SK-N-SH (cell line): ENCODE results near the gene AGK. TPM values are rescaled to one million over a fixed set of nuclear protein-coding genes. Genes with fewer than 3 reads are reported as not detected.

Experiments
- CTCF ChIA-PET: fragments of 300-600, 350-600 bp; formaldehyde crosslinking; extraction: SDS; loops from one replicate; lab custom pipeline; 2021; lab: Yijun Ruan, JAX
- POLR2A ChIA-PET: fragments of 350-600 bp; sonication (Branson Sonifier 250); formaldehyde crosslinking; extraction: SDS; loops from one replicate; lab custom pipeline; 2020; ENCODE audit warnings: antibody characterized with exemption, inconsistent platforms; lab: Yijun Ruan, JAX
- DNase-seq: peaks from one replicate; pipeline ENCODE4 v3.0.0; 2012
- H2AFZ ChIP-seq: fragments of 200-600 bp; sonication (generic); 2 replicates; pipeline ENCODE4 v1.8.1; 2016; ENCODE audit warnings: antibody characterized with exemption, mild to moderate bottlenecking, low read depth
- H3F3A ChIP-seq: fragments of 200-600 bp; sonication (generic); replicated peaks from 2 replicates; pipeline ENCODE3; 2016; ENCODE audit warnings: antibody characterized with exemption, mild to moderate bottlenecking; ENCODE audit not compliant: insufficient read depth
- H3K27ac ChIP-seq, 2 experiments: fragments of 200-500 bp in 1 of 2; fragments of 200-600 bp in 1 of 2; sonication (Bioruptor generic) in 1 of 2; sonication (generic), shearing (Covaris generic) in 1 of 2; 2 replicates each; pipeline versions ENCODE4 v1.5.1 to v1.6.1; 2014 to 2016; ENCODE audit warnings: low read depth in 2 of 2, inconsistent platforms in 1 of 2, low read length in 1 of 2, mild to moderate bottlenecking in 1 of 2, mixed read lengths in 1 of 2
- H3K27me3 ChIP-seq: fragments of 200-600 bp; sonication (generic), shearing (Covaris generic); 2 replicates; pipeline ENCODE4 v1.6.1; 2016; ENCODE audit warnings: mixed run types; ENCODE audit not compliant: insufficient read depth
- H3K36me3 ChIP-seq, 2 experiments: fragments of 200-500 bp in 1 of 2; fragments of 200-600 bp in 1 of 2; sonication (Bioruptor generic) in 1 of 2; sonication (generic) in 1 of 2; replicated peaks in 1 of 2; 2 replicates each; pipeline versions ENCODE3 to v1.5.1; 2014 to 2016; ENCODE audit warnings: low read length in 1 of 2, mild to moderate bottlenecking in 1 of 2; ENCODE audit not compliant: insufficient read depth in 2 of 2, control insufficient read depth in 1 of 2
- H3K4me1 ChIP-seq, 2 experiments: fragments of 200-500 bp in 1 of 2; fragments of 200-600 bp in 1 of 2; sonication (Bioruptor generic) in 1 of 2; sonication (generic), shearing (Covaris generic) in 1 of 2; 2 replicates each; pipeline versions ENCODE4 v1.5.1 to v1.6.1; 2014 to 2016; ENCODE audit warnings: low read depth in 1 of 2, low read length in 1 of 2, mixed run types in 1 of 2; ENCODE audit not compliant: insufficient read depth in 2 of 2, control insufficient read depth in 1 of 2
- H3K4me2 ChIP-seq: fragments of 200-600 bp; sonication (generic), shearing (Covaris generic); 2 replicates; pipeline ENCODE4 v1.6.1; 2017; ENCODE audit warnings: mixed run types
- H3K4me3 ChIP-seq, 2 experiments: fragments of 200-500 bp in 1 of 2; fragments of 200-600 bp in 1 of 2; sonication (Bioruptor generic) in 1 of 2; sonication (generic), shearing (Covaris generic) in 1 of 2; 2 replicates each; pipeline versions ENCODE4 v1.5.1 to v1.8.1; 2014 to 2016; ENCODE audit warnings: low read depth in 2 of 2, inconsistent platforms in 1 of 2, low read length in 1 of 2, mild to moderate bottlenecking in 1 of 2, mixed read lengths in 1 of 2, moderate library complexity in 1 of 2
- H3K79me2 ChIP-seq: fragments of 200-600 bp; sonication (generic); 2 replicates; pipeline ENCODE4 v1.8.1; 2017; ENCODE audit warnings: mild to moderate bottlenecking; ENCODE audit not compliant: insufficient read depth
- H3K9ac ChIP-seq: fragments of 200-600 bp; sonication (generic); 2 replicates; pipeline ENCODE4 v1.6.1; 2017; ENCODE audit warnings: mixed run types
- H3K9me2 ChIP-seq: fragments of 200-600 bp; sonication (generic); 2 replicates; pipeline ENCODE4 v1.6.1; 2017; ENCODE audit warnings: mixed run types
- H3K9me3 ChIP-seq: fragments of 200-600 bp; sonication (generic); 2 replicates; pipeline ENCODE4 v1.6.1; 2017; ENCODE audit warnings: mixed run types, mild to moderate bottlenecking, moderate library complexity
- H4K20me1 ChIP-seq: fragments of 200-600 bp; sonication (generic); 2 replicates; pipeline ENCODE4 v1.6.1; 2017; ENCODE audit warnings: mild to moderate bottlenecking, mixed run types; ENCODE audit not compliant: insufficient read depth
- CHD2 ChIP-seq: fragments of 150-350 bp; IDR thresholded peaks from 2 replicates; pipeline ENCODE4 v1.6.1; 2018; ENCODE audit warnings: low read length; ENCODE audit not compliant: partially characterized antibody
- ELF1 ChIP-seq: IDR thresholded peaks from 2 replicates; pipeline ENCODE4 v1.4.0; 2012
- EZH2phosphoT487 ChIP-seq: fragments of 200-600 bp; sonication (generic); IDR thresholded peaks from 2 replicates; pipeline ENCODE4 v1.6.1; 2017; ENCODE audit warnings: low read depth, mixed run types, mild to moderate bottlenecking, antibody characterized with exemption, moderate library complexity, borderline replicate concordance
- FOXJ3 ChIP-seq: sonication (generic); formaldehyde crosslinking; IDR thresholded peaks from 2 replicates; pipeline ENCODE4 v1.5.1; 2020; ENCODE audit warnings: mild to moderate bottlenecking, missing genetic modification reagents
- FOXM1 ChIP-seq: IDR thresholded peaks from 2 replicates; pipeline ENCODE4 v1.4.0; 2012; ENCODE audit warnings: low read depth, mild to moderate bottlenecking
- JUND ChIP-seq: IDR thresholded peaks from 2 replicates; pipeline ENCODE4 v1.4.0; 2012
- MAX ChIP-seq: IDR thresholded peaks from 2 replicates; pipeline ENCODE4 v1.4.0; 2012; ENCODE audit warnings: low read depth
- MEF2A ChIP-seq: IDR thresholded peaks from 2 replicates; pipeline ENCODE4 v1.4.0; 2012; ENCODE audit warnings: low read depth, borderline replicate concordance
- MXI1 ChIP-seq: IDR thresholded peaks from 2 replicates; pipeline ENCODE4 v1.6.1; 2012; ENCODE audit warnings: mild to moderate bottlenecking, low read depth, low read length, improper control_type of control experiment
- POLR2AphosphoS5 ChIP-seq: IDR thresholded peaks from 2 replicates; pipeline ENCODE4 v1.6.1; 2012; ENCODE audit warnings: low read depth, low read length
- REST ChIP-seq: IDR thresholded peaks from 2 replicates; pipeline ENCODE4 v1.6.1; 2012; ENCODE audit warnings: mild to moderate bottlenecking, low read depth, low read length, moderate library complexity
- TEAD4 ChIP-seq: IDR thresholded peaks from 2 replicates; pipeline ENCODE4 v1.4.0; 2012; ENCODE audit warnings: mild to moderate bottlenecking, borderline replicate concordance; ENCODE audit not compliant: insufficient read depth
- USF1 ChIP-seq: IDR thresholded peaks from 2 replicates; pipeline ENCODE4 v1.4.0; 2012; ENCODE audit warnings: low read depth, borderline replicate concordance
- USF2 ChIP-seq: fragments of 150-350 bp; IDR thresholded peaks from 2 replicates; pipeline ENCODE4 v1.6.1; 2017; ENCODE audit warnings: antibody characterized with exemption, low read length, low read depth, borderline replicate concordance
- ZBTB33 ChIP-seq: IDR thresholded peaks from 2 replicates; pipeline ENCODE4 v1.4.0; 2012; ENCODE audit warnings: low read depth, borderline replicate concordance
- WGBS: methylation state at CpG from one replicate; pipeline ENCODE4 v1.1.6; 2017; ENCODE audit warnings: low lambda C conversion rate; 5-methylcytosine and 5-hydroxymethylcytosine counted together
- polyA plus RNA-seq, 3 experiments: library from polyadenylated mRNA; depleted of rRNA; stranded (reverse); fragments of >200 nt; gene quantifications; 2 replicates each; pipeline ENCODE4 v1.2.3, GENCODE V29; 2012

Gene AGK
- polyA plus RNA-seq, 1 of the 3 experiments (the other 2 are of a cell fraction), result 45.7 TPM

GRCh38 chr7:141673346-141673745 lies 122.1 kb downstream of the AGK start (continued):
- TF ChIP-seq USF1 (no peak), FOXM1 (no peak)

- Histone ChIP-seq H3F3A (no peaks in the 10 kb centered on the region), H2AFZ (no peak overlapping the region), H3K79me2 (no peaks in the 10 kb centered on the region), H3K4me1 (no peaks in the 10 kb centered on the region), H4K20me1 (no peaks in the 10 kb centered on the region), H3K27me3 (no peaks in the 10 kb centered on the region), H3K27ac (peak overlapping the region in 1 of 2 experiments; percentile 37; a peak in 1 of 4 replicates), H3K9me2 (no peaks in the 10 kb centered on the region), H3K4me2 (no peak overlapping the region), H3K9ac (no peak overlapping the region), H3K4me3 (no peak overlapping the region), H3K36me3 (peaks cover 25 to 38% of the 10 kb centered on the region in 2 experiments), H3K9me3 (no peaks in the 10 kb centered on the region)
- no peak for DNase-seq
- no peak for TF ChIP-seq CHD2
- no peak for TF ChIP-seq POLR2AphosphoS5
- TF ChIP-seq USF1, result no peak
- no peak for TF ChIP-seq MXI1
- no peak for TF ChIP-seq USF2
- TF ChIP-seq TEAD4, result no peak
- TF ChIP-seq REST, result no peak
- TF ChIP-seq MAX, result no peak
- TF ChIP-seq MEF2A, result no peak
- no peak for TF ChIP-seq EZH2phosphoT487
- no peak for TF ChIP-seq ZBTB33
- TF ChIP-seq FOXJ3 (CRISPR knock-in tag), result no peak
- no peak for TF ChIP-seq ELF1
- TF ChIP-seq JUND, result no peak
- POLR2A ChIA-PET, result no interaction called here
- CTCF ChIA-PET, result interaction anchor here (1.0 to 4.5 kb wide), 5 partner anchors 8 to 111 kb away, joined by 3 to 34 read pairs (median 3); no protein-coding TSS in a partner anchor
- WGBS, result 92% methylated on average over 5 of the region's 5 CpGs
These were observed 123.0 kb downstream of the AGK start for GRCh38 chr7:141674171-141674671.
